SJCRH30 (cell line): ENCODE data around the gene SLC15A3. TPM values are rescaled to one million over a fixed set of nuclear protein-coding genes. Genes with fewer than 3 reads are reported as not detected.

ENCODE experiments used
- DNase-seq, 2 experiments: peaks; one replicate each; pipeline ENCODE4 v3.0.0-alpha.2; 2015 to 2020
- H3K27ac ChIP-seq: fragments of 250-450 bp; sonication (Bioruptor Pico); 2 replicates; pipeline ENCODE4 v1.5.1; 2020; ENCODE audit warnings: mild to moderate bottlenecking, moderate library complexity
- H3K27me3 ChIP-seq: fragments of 250-450 bp; sonication (Bioruptor Pico); 2 replicates; pipeline ENCODE4 v1.5.1; 2020; ENCODE audit warnings: mild to moderate bottlenecking, moderate library complexity
- H3K36me3 ChIP-seq: fragments of 250-450 bp; sonication (Bioruptor Pico); 2 replicates; pipeline ENCODE4 v1.5.1; 2020; ENCODE audit warnings: mild to moderate bottlenecking, moderate library complexity
- H3K4me1 ChIP-seq: fragments of 250-450 bp; sonication (Bioruptor Pico); 2 replicates; pipeline ENCODE4 v1.5.1; 2020; ENCODE audit warnings: mild to moderate bottlenecking, moderate library complexity
- H3K4me3 ChIP-seq: fragments of 250-450 bp; sonication (Bioruptor Pico); 2 replicates; pipeline ENCODE4 v1.5.1; 2020; ENCODE audit warnings: mild to moderate bottlenecking, moderate library complexity
- H3K9me3 ChIP-seq: fragments of 250-450 bp; sonication (Bioruptor Pico); replicated peaks from 2 replicates; pipeline ENCODE4 v1.5.1; 2020; ENCODE audit warnings: mild to moderate bottlenecking, moderate library complexity
- total RNA-seq: library from RNA; depleted of rRNA; stranded (reverse); fragments of >200 nt; shearing (Covaris generic); gene quantifications from 2 replicates; pipeline ENCODE4 v1.2.3, GENCODE V29; 2014; rRNA removed

Gene SLC15A3
- 1.0 and 1.6 TPM in 2 replicates for total RNA-seq

GRCh38 chr11:60951904-60952741 lies at the start of gene SLC15A3:
SLC15A3 (minus strand) TSS chr11:60952176; CDS start chr11:60951551, 625 bp downstream.
- peak; percentile 33 to 40 for DNase-seq
- Histone ChIP-seq H3K36me3 (no peaks in the 10 kb centered on the region), H3K27ac (peak within 1 kb of the TSS; percentile 21; the same call in 1 of the 2 replicates), H3K4me1 (no peaks in the 10 kb centered on the region), H3K9me3 (no peaks in the 10 kb centered on the region), H3K4me3 (peak within 1 kb of the TSS; percentile 50), H3K27me3 (0 out of 2 replicates have a peak, but pooled peaks cover under 1% of the 10 kb centered on the region)

DNA sequence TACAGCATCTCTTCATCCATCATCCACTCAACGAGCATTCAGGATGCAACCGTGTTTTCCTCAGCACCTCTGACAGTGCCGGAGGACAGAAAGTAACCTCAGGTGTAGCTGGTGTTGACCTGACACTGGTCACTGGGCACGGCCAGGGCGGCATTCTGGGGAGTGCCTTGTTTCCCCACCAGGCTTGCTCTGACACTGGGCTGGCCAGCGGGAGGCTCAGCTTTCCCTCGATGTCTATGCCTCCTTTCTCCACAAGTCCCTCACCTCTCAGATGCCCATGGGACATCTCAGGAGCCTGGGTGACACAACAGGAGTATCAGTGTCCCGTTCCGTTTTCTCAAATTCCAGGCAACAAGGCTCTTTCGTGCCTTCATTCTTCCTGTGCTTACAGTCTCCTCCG lies 48.5 kb upstream of the SLC15A3 start:
- Histone ChIP-seq H3K9me3 (no peaks in the 10 kb centered on the region), H3K36me3 (no peaks in the 10 kb centered on the region), H3K4me3 (no peak overlapping the region), H3K4me1 (0 out of 2 replicates have a peak, but pooled peaks cover 2% of the 10 kb centered on the region), H3K27ac (no peak overlapping the region), H3K27me3 (no peaks in the 10 kb centered on the region)
- no peak for DNase-seq

- Histone ChIP-seq H3K9me3 (no peaks in the 10 kb centered on the region), H3K27me3 (no peaks in the 10 kb centered on the region), H3K27ac (no peak overlapping the region), H3K4me3 (no peak overlapping the region), H3K36me3 (no peaks in the 10 kb centered on the region), H3K4me1 (no peaks in the 10 kb centered on the region)
- no peak for DNase-seq
Observed at GRCh38 chr11:60996381-60997138, 44.6 kb upstream of the SLC15A3 start.

GRCh38 chr11:60995798-60996197 lies 43.8 kb upstream of the SLC15A3 start:
- no peak overlapping the region for H3K27ac ChIP-seq

GRCh38 chr11:60994541-60995080 lies 42.6 kb upstream of the SLC15A3 start:
- H3K36me3 ChIP-seq = no peaks in the 10 kb centered on the region
- H3K4me3 ChIP-seq = no peak overlapping the region
- H3K9me3 ChIP-seq = no peaks in the 10 kb centered on the region
- H3K27ac ChIP-seq = no peak overlapping the region
- no peaks in the 10 kb centered on the region for H3K27me3 ChIP-seq
- no peaks in the 10 kb centered on the region for H3K4me1 ChIP-seq
- no peak for DNase-seq

More at GRCh38 chr11:60995798-60996197, 43.8 kb upstream of the SLC15A3 start:
- no peaks in the 10 kb centered on the region for H3K9me3 ChIP-seq
- no peaks in the 10 kb centered on the region for H3K36me3 ChIP-seq
- no peak for DNase-seq
- no peaks in the 10 kb centered on the region for H3K4me1 ChIP-seq
- no peaks in the 10 kb centered on the region for H3K27me3 ChIP-seq
- no peak overlapping the region for H3K4me3 ChIP-seq

DNA sequence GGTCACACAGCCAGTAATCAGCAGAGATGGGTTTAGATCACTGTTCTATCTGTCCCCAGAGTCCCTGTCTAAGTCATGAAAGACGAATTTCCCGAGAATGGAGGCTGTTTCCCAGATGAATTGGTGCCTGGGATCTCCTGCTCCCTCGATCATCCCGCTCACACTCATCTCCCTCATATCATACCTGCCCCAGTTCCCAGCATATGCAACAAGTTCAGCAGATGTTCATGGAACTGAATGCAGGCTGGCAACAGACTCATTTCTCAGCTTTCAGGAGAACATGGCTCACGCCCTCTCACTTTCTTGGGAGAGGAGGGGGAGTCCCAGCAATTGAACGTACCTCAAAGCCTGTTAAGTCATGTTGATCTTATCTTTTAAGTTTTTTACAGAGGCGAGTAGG lies 41.6 kb upstream of the SLC15A3 start:
- H3K27ac ChIP-seq = no peak overlapping the region
- DNase-seq = no peak
- H3K9me3 ChIP-seq = no peaks in the 10 kb centered on the region
- no peaks in the 10 kb centered on the region for H3K4me1 ChIP-seq
- H3K36me3 ChIP-seq = no peaks in the 10 kb centered on the region
- H3K4me3 ChIP-seq = no peak overlapping the region
- no peaks in the 10 kb centered on the region for H3K27me3 ChIP-seq

DNA sequence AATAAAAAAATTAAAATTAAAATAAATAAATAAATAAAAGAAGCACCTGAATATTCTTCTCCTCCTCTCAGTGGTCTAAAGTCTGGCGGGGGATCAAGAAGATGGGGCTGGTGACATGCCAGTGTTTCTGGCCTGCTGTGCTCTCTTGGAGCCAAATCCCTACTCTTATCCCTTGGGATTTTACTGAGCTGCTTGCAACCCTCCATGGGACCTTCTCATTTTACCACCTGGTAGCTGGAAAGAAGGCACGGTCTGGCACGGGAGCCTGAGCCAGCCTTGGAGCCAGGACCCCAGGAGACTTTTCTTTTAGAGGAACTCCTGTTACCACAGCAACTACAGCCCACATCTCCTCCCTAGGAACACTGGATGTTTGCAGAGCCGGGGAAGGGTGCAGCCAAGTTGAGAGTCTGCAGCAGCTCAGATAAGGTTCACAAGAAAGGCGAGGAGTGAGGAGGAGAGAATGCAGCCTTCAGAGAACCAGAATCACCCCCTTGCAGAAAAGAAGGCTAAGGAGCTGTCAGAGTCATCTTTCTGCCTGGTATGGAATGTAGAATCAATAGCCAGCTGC lies 41.0 kb upstream of the SLC15A3 start:
- Histone ChIP-seq H3K27ac (no peak overlapping the region), H3K9me3 (no peaks in the 10 kb centered on the region), H3K4me3 (no peak overlapping the region), H3K36me3 (no peaks in the 10 kb centered on the region), H3K4me1 (no peaks in the 10 kb centered on the region), H3K27me3 (no peaks in the 10 kb centered on the region)
- no peak for DNase-seq

DNA sequence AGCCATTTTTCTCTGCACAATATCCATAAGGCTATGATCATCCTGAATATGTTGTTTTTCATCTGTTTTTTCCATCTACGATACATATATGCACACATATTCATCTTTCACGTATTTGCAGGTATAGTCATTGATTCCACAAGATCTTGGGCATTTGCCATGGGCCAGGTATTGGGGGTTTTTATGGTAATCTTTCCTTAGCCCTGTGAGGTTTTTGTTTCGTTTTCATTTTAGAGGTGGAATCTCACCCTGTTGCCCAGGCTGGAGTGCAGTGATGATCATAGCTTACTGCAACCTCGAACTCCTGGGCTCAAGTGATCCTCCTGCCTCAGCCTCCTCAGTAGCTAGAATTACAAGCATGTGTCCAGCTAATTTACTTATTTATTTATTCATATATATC lies 39.5 kb upstream of the SLC15A3 start:
- no peaks in the 10 kb centered on the region for H3K36me3 ChIP-seq
- no peaks in the 10 kb centered on the region for H3K4me1 ChIP-seq
- no peak overlapping the region for H3K27ac ChIP-seq
- no peak overlapping the region for H3K4me3 ChIP-seq
- no peak for DNase-seq
- H3K9me3 ChIP-seq = no peaks in the 10 kb centered on the region
- H3K27me3 ChIP-seq = no peaks in the 10 kb centered on the region

GRCh38 chr11:60989093-60989650 lies 37.2 kb upstream of the SLC15A3 start:
- Histone ChIP-seq H3K4me3 (no peak overlapping the region), H3K36me3 (no peaks in the 10 kb centered on the region), H3K27ac (no peak overlapping the region), H3K27me3 (no peaks in the 10 kb centered on the region), H3K9me3 (no peaks in the 10 kb centered on the region), H3K4me1 (no peaks in the 10 kb centered on the region)
- DNase-seq = no peak

- no peak for DNase-seq
- H3K9me3 ChIP-seq = no peaks in the 10 kb centered on the region
Observed at GRCh38 chr11:60988658-60989057, 36.7 kb upstream of the SLC15A3 start.

GRCh38 chr11:60987577-60988277 lies 35.8 kb upstream of the SLC15A3 start:
- Histone ChIP-seq H3K27me3 (no peaks in the 10 kb centered on the region), H3K27ac (no peak overlapping the region), H3K4me1 (no peaks in the 10 kb centered on the region), H3K9me3 (no peaks in the 10 kb centered on the region), H3K36me3 (no peaks in the 10 kb centered on the region), H3K4me3 (no peak overlapping the region)
- no peak for DNase-seq

More at GRCh38 chr11:60988658-60989057, 36.7 kb upstream of the SLC15A3 start:
- no peak overlapping the region for H3K27ac ChIP-seq
- no peak overlapping the region for H3K4me3 ChIP-seq
- no peaks in the 10 kb centered on the region for H3K27me3 ChIP-seq
- no peaks in the 10 kb centered on the region for H3K36me3 ChIP-seq
- H3K4me1 ChIP-seq = no peaks in the 10 kb centered on the region

- Histone ChIP-seq H3K4me3 (no peak overlapping the region), H3K9me3 (no peaks in the 10 kb centered on the region), H3K27me3 (no peaks in the 10 kb centered on the region), H3K4me1 (no peaks in the 10 kb centered on the region), H3K27ac (no peak overlapping the region), H3K36me3 (no peaks in the 10 kb centered on the region)
- DNase-seq = no peak
Observed at GRCh38 chr11:60985991-60986915, 34.3 kb upstream of the SLC15A3 start.

GRCh38 chr11:60985501-60985900 lies 33.5 kb upstream of the SLC15A3 start:
- Histone ChIP-seq H3K9me3 (no peaks in the 10 kb centered on the region), H3K4me3 (no peak overlapping the region), H3K27ac (no peak overlapping the region), H3K27me3 (no peaks in the 10 kb centered on the region), H3K4me1 (no peaks in the 10 kb centered on the region), H3K36me3 (no peaks in the 10 kb centered on the region)
- no peak for DNase-seq
